HepG2 (cell line): ENCODE measurements around the gene TMSB15C. TPM values are rescaled to one million over a fixed set of nuclear protein-coding genes. Genes with fewer than 3 reads are reported as not detected.

ENCODE experiments used
- ATAC-seq: fragments of 200-7000 bp; cut with Tn5 transposase; 3 replicates; pipeline ENCODE4 v1.9.1; 2020; ENCODE audit warnings: mild to moderate bottlenecking, moderate library complexity
- BruUV-seq: library from RNA; stranded (reverse); fragments of 400-500 nt; replicated peaks from 2 replicates; lab custom pipeline; 2021; lab: Mats Ljungman, UMichigan
- CTCF ChIA-PET: fragments of 300-600 bp; formaldehyde crosslinking; extraction: SDS; loops from one replicate; lab custom pipeline; 2021; ENCODE audit warnings: low total read pairs, inconsistent platforms, low intra/inter-chr PET ratio; lab: Yijun Ruan, JAX
- POLR2A ChIA-PET: fragments of 350-600 bp; sonication (Branson Sonifier 250); formaldehyde crosslinking; loops from one replicate; lab custom pipeline; 2020; ENCODE audit warnings: antibody characterized with exemption, inconsistent platforms; lab: Yijun Ruan, JAX
- DNase-seq: peaks from one replicate; pipeline ENCODE4 v3.0.0-alpha.2; 2015; ENCODE audit warnings: low spot score
- FAIRE-seq: peaks from 3 replicates; lab custom pipeline; 2011; peaks lifted over from hg19 to GRCh38; lab: Jason Lieb, UNC
- H2AFZ ChIP-seq: one replicate; pipeline ENCODE4 v1.6.1; 2011; ENCODE audit warnings: low read length, inconsistent platforms
- H3K27ac ChIP-seq: fragments of 300-600 bp; 3 replicates; pipeline ENCODE4 v1.8.0; 2011; ENCODE audit warnings: mixed run types, mild to moderate bottlenecking, mixed read lengths, low read length, inconsistent platforms; ENCODE audit not compliant: insufficient read depth; ENCODE audit errors: extremely low read length
- H3K27me3 ChIP-seq, 2 experiments: fragments of 200-600 bp in 1 of 2; 2 replicates in 1 of 2; 3 replicates in 1 of 2; pipeline versions ENCODE4 v1.6.0 to v1.8.0; 2011; ENCODE audit warnings: low read length in 2 of 2, mild to moderate bottlenecking in 2 of 2, moderate library complexity in 2 of 2, inconsistent platforms in 1 of 2; ENCODE audit not compliant: insufficient read depth in 2 of 2, control insufficient read depth in 1 of 2
- H3K36me3 ChIP-seq, 2 experiments: fragments of 200-600 bp in 1 of 2; replicated peaks in 1 of 2; 2 replicates in 1 of 2; 3 replicates in 1 of 2; pipeline versions ENCODE4 v1.5.1 to v1.8.0; 2011; ENCODE audit warnings: low read length in 2 of 2, inconsistent platforms in 1 of 2; ENCODE audit not compliant: insufficient read depth in 2 of 2, control insufficient read depth in 1 of 2
- H3K4me1 ChIP-seq: 2 replicates; pipeline ENCODE4 v1.5.1; 2012; ENCODE audit warnings: low read length, inconsistent platforms; ENCODE audit not compliant: insufficient read depth
- H3K4me2 ChIP-seq: 2 replicates; pipeline ENCODE4 v1.6.0; 2011; ENCODE audit warnings: low read depth, low read length, inconsistent platforms
- H3K4me3 ChIP-seq, 3 experiments: fragments of 200-600 bp in 1 of 3; sonication (generic), shearing (Covaris generic) in 1 of 3; replicated peaks in 1 of 3; 2 replicates each; pipeline ENCODE4 v1.5.1; 2011 to 2016; ENCODE audit warnings: low read length in 3 of 3, inconsistent platforms in 2 of 3, low read depth in 2 of 3, mild to moderate bottlenecking in 2 of 3, control low read depth in 1 of 3, mixed read lengths in 1 of 3; ENCODE audit not compliant: insufficient read depth in 1 of 3
- H3K79me2 ChIP-seq: one replicate; pipeline ENCODE4 v1.6.1; 2011; ENCODE audit warnings: low read length, inconsistent platforms; ENCODE audit not compliant: insufficient read depth
- H3K9ac ChIP-seq: 2 replicates; pipeline ENCODE4 v1.6.0; 2011; ENCODE audit warnings: mild to moderate bottlenecking, low read depth, low read length, inconsistent platforms; ENCODE audit not compliant: insufficient read depth
- H3K9me3 ChIP-seq: 2 replicates; pipeline ENCODE4 v1.5.1; 2012; ENCODE audit warnings: mild to moderate bottlenecking, low read length
- H4K20me1 ChIP-seq: 2 replicates; pipeline ENCODE4 v1.6.0; 2011; ENCODE audit warnings: inconsistent platforms, mild to moderate bottlenecking, low read length, moderate library complexity; ENCODE audit not compliant: insufficient read depth
- KAT7 ChIP-seq: IDR thresholded peaks from 2 replicates; pipeline ENCODE4 v1.6.1; 2018; ENCODE audit warnings: borderline replicate concordance, missing compliant biosample characterization
- SIN3A ChIP-seq: IDR thresholded peaks from 2 replicates; pipeline ENCODE4 v1.6.1; 2011; ENCODE audit warnings: low read depth, mild to moderate bottlenecking, control low read depth, low read length, borderline replicate concordance
- ZNF367 ChIP-seq: sonication (generic); formaldehyde crosslinking; IDR thresholded peaks from 2 replicates; pipeline ENCODE4 v1.4.0; 2020; ENCODE audit warnings: missing genetic modification reagents, borderline replicate concordance
- ZNF570 ChIP-seq: sonication (generic); formaldehyde crosslinking; IDR thresholded peaks from 2 replicates; pipeline ENCODE4 v1.4.0; 2020; ENCODE audit warnings: mild to moderate bottlenecking, missing genetic modification reagents, borderline replicate concordance
- in situ Hi-C: cut with HindIII; loops from 2 replicates; pipeline ENCODE4 v1.10.0; 2017; ENCODE audit warnings: low pct_unique_long_range_greater_than_20kb; ENCODE audit not compliant: extremely low pct_ligation_motif_present
- intact Hi-C: fragments of 100-400 bp; cut with micrococcal nuclease; formaldehyde crosslinking; loops from one replicate; pipeline ENCODE4 v1.10.0; 2022; ENCODE audit not compliant: unreplicated experiment
- polyA plus RNA-seq, 8 experiments: library from polyadenylated mRNA; depleted of rRNA in 3 of 8; stranded (reverse) in 7 of 8; unstranded in 1 of 8; fragments of >200 nt; fragmentation: Illumina TruSeq in 4 of 8; extraction: Trizol in 4 of 8; gene quantifications; 2 replicates each; pipeline versions ENCODE4 v1.2.1 to v1.2.3, GENCODE V29; 2011 to 2016; ENCODE audit warnings: low read depth in 4 of 8, missing spikeins in 1 of 8, mixed read lengths in 1 of 8; ENCODE audit not compliant: insufficient read depth in 1 of 8
- total RNA-seq, 5 experiments: library from RNA; depleted of rRNA; stranded (reverse); fragments of >200 nt; fragmentation: Illumina TruSeq; extraction: Trizol; gene quantifications; 2 replicates each; pipeline ENCODE4 v1.2.3, GENCODE V29; 2016; ENCODE audit warnings: low read depth in 1 of 5
- TF ChIP-seq, protein P1 (sequence below): sonication (generic); formaldehyde crosslinking; IDR thresholded peaks from 2 replicates; pipeline ENCODE4 v1.4.0; 2020; ENCODE audit warnings: missing genetic modification reagents
- TF ChIP-seq, protein P2 (sequence below): IDR thresholded peaks from 2 replicates; pipeline ENCODE4 v1.6.1; 2016

Gene TMSB15C
- total and polyA plus RNA-seq, 2 of the 13 experiments (the other 11 are each of a cell fraction or from before 2014, with no cell fraction given), result not detected

DNA sequence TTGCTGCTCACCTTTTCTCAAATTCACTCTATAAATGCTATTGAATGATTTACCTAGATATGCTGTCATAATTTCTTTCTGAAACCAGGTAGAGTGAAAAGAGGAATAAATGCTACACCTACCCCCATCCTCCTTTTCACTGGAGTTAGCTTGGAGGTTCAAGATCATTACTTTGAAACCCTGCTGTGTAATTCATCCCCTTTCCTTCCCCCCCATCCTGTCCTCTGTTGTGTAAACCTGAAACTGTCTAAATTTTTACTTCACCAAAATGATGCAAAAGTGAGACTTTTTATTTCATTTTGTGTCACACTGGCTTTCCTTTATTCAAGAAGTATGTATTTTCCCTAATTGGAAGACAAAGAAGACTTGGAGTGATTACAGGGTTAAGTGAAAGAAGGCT, 41.7 kb upstream of the TMSB15C start:
- BruUV-seq, result no TSS peak
- no peaks in the 10 kb centered on the region for H3K36me3 ChIP-seq
- H3K27ac ChIP-seq, result no peak overlapping the region
- in situ Hi-C loops, result loop anchor here (25.0 kb wide), 2 partner anchors 280 to 580 kb away; partner anchors contain the start of gene RAB9B
- DNase-seq (no peak), FAIRE-seq (no peak), ATAC-seq (no peak)
- no peak overlapping the region for H3K4me3 ChIP-seq
- H3K27me3 ChIP-seq, result no peaks in the 10 kb centered on the region
- POLR2A ChIA-PET, result no interaction called here
- H3K4me2 ChIP-seq, result no peak overlapping the region
- no peaks in the 10 kb centered on the region for H4K20me1 ChIP-seq
- H3K9ac ChIP-seq, result no peak overlapping the region
- H3K79me2 ChIP-seq, result no peaks in the 10 kb centered on the region
- H2AFZ ChIP-seq, result no peak overlapping the region
- H3K4me1 ChIP-seq, result no peaks in the 10 kb centered on the region
- CTCF ChIA-PET, result no interaction called here
- intact Hi-C loops, result no loop called here
- H3K9me3 ChIP-seq, result no peaks in the 10 kb centered on the region
- TF ChIP-seq, protein P1, sequence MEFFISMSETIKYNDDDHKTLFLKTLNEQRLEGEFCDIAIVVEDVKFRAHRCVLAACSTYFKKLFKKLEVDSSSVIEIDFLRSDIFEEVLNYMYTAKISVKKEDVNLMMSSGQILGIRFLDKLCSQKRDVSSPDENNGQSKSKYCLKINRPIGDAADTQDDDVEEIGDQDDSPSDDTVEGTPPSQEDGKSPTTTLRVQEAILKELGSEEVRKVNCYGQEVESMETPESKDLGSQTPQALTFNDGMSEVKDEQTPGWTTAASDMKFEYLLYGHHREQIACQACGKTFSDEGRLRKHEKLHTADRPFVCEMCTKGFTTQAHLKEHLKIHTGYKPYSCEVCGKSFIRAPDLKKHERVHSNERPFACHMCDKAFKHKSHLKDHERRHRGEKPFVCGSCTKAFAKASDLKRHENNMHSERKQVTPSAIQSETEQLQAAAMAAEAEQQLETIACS (CRISPR knock-in tag), result no peak
- TF ChIP-seq ZNF367 (CRISPR knock-in tag) (no peak), SIN3A (no peak), ZNF570 (no peak), KAT7 (CRISPR knock-in tag) (no peak)
- TF ChIP-seq, protein P2, sequence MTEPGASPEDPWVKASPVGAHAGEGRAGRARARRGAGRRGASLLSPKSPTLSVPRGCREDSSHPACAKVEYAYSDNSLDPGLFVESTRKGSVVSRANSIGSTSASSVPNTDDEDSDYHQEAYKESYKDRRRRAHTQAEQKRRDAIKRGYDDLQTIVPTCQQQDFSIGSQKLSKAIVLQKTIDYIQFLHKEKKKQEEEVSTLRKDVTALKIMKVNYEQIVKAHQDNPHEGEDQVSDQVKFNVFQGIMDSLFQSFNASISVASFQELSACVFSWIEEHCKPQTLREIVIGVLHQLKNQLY (CRISPR knock-in tag), result no peak
